ENCODE results near the gene OR2T29.
"Not testable (repeated sequence)": the region's sequence is repeated elsewhere in the genome, so short reads cannot be mapped to it uniquely, and the experiment has no call there.

The OR2T29 gene

GRCh38 chr1:248562672-248563071, at the start of gene OR2T29:
OR2T29 (minus strand) TSS chr1:248562772; CDS start chr1:248559491, 3,281 bp downstream.
- H3K9me3 ChIP-seq; H3K4me3 ChIP-seq; in situ Hi-C loops (cut with MboI; ENCODE audit: low sequenced_read_pairs); H3K36me3 ChIP-seq (replicated peaks); H3K4me1 ChIP-seq; H3K27me3 ChIP-seq (ENCODE audit: low read depth); DNase-seq (ENCODE audit: low spot score in 2 of 2): not testable (repeated sequence)

GRCh38 chr1:248611883-248612414, 49.4 kb upstream of the OR2T29 start:
- DNase-seq (ENCODE audit: low spot score in 2 of 2): no peak
- no peaks in the 10 kb centered on the region for H3K36me3 ChIP-seq (replicated peaks)
- in situ Hi-C loops (cut with MboI; ENCODE audit: low sequenced_read_pairs): no loop called here
- H3K9me3 ChIP-seq: no peaks in the 10 kb centered on the region
- H3K4me3 ChIP-seq: no peak overlapping the region
- no peaks in the 10 kb centered on the region for H3K27me3 ChIP-seq (ENCODE audit: low read depth)
- H3K4me1 ChIP-seq: no peaks in the 10 kb centered on the region

- Histone ChIP-seq H3K36me3 (replicated peaks) (no peaks in the 10 kb centered on the region), H3K4me3 (no peak overlapping the region), H3K4me1 (no peaks in the 10 kb centered on the region), H3K27me3 (ENCODE audit: low read depth) (no peaks in the 10 kb centered on the region), H3K9me3 (no peaks in the 10 kb centered on the region)
- in situ Hi-C loops (cut with MboI; ENCODE audit: low sequenced_read_pairs): no loop called here
- no peak for DNase-seq (ENCODE audit: low spot score in 2 of 2)
Observed at GRCh38 chr1:248610301-248610700, 47.7 kb upstream of the OR2T29 start.

- Histone ChIP-seq H3K36me3 (replicated peaks) (no peaks in the 10 kb centered on the region), H3K4me3 (no peak overlapping the region), H3K4me1 (no peaks in the 10 kb centered on the region), H3K9me3 (no peaks in the 10 kb centered on the region), H3K27me3 (ENCODE audit: low read depth) (no peaks in the 10 kb centered on the region)
- in situ Hi-C loops (cut with MboI; ENCODE audit: low sequenced_read_pairs): no loop called here
- DNase-seq (ENCODE audit: low spot score in 2 of 2): no peak
Observed at GRCh38 chr1:248599396-248599795, 36.8 kb upstream of the OR2T29 start.

GRCh38 chr1:248597589-248597988, 35.0 kb upstream of the OR2T29 start, which contains the start of gene OR2T10:
OR2T10 (minus strand) TSS chr1:248597700; CDS start chr1:248593768, 3,932 bp downstream.
- no peak for DNase-seq (ENCODE audit: low spot score in 2 of 2)
- in situ Hi-C loops (cut with MboI; ENCODE audit: low sequenced_read_pairs): no loop called here
- Histone ChIP-seq H3K36me3 (replicated peaks) (no peaks in the 10 kb centered on the region), H3K9me3 (no peaks in the 10 kb centered on the region), H3K27me3 (ENCODE audit: low read depth) (no peaks in the 10 kb centered on the region), H3K4me1 (no peaks in the 10 kb centered on the region), H3K4me3 (no peak within 1 kb of the TSS)

GRCh38 chr1:248596615-248597014, 34.0 kb upstream of the OR2T29 start:
- no peak overlapping the region for H3K4me3 ChIP-seq
- in situ Hi-C loops (cut with MboI; ENCODE audit: low sequenced_read_pairs): no loop called here
- no peak for DNase-seq (ENCODE audit: low spot score in 2 of 2)
- H3K36me3 ChIP-seq (replicated peaks): no peaks in the 10 kb centered on the region
- no peaks in the 10 kb centered on the region for H3K9me3 ChIP-seq
- H3K27me3 ChIP-seq (ENCODE audit: low read depth): no peaks in the 10 kb centered on the region
- no peaks in the 10 kb centered on the region for H3K4me1 ChIP-seq

GRCh38 chr1:248593226-248593625, 30.7 kb upstream of the OR2T29 start:
- no peaks in the 10 kb centered on the region for H3K36me3 ChIP-seq (replicated peaks)
- in situ Hi-C loops (cut with MboI; ENCODE audit: low sequenced_read_pairs): no loop called here
- DNase-seq (ENCODE audit: low spot score in 2 of 2): no peak
- H3K4me1 ChIP-seq: no peaks in the 10 kb centered on the region
- no peaks in the 10 kb centered on the region for H3K9me3 ChIP-seq
- H3K27me3 ChIP-seq (ENCODE audit: low read depth): no peaks in the 10 kb centered on the region
- H3K4me3 ChIP-seq: no peak overlapping the region

- Histone ChIP-seq H3K36me3 (replicated peaks) (no peaks in the 10 kb centered on the region), H3K9me3 (no peaks in the 10 kb centered on the region), H3K27me3 (ENCODE audit: low read depth) (no peaks in the 10 kb centered on the region), H3K4me3 (no peak overlapping the region), H3K4me1 (no peaks in the 10 kb centered on the region)
- DNase-seq (ENCODE audit: low spot score in 2 of 2): no peak
- in situ Hi-C loops (cut with MboI; ENCODE audit: low sequenced_read_pairs): no loop called here
Observed at GRCh38 chr1:248592655-248593054, 30.1 kb upstream of the OR2T29 start.

GRCh38 chr1:248590055-248590454, 27.5 kb upstream of the OR2T29 start:
- Histone ChIP-seq H3K36me3 (replicated peaks) (no peaks in the 10 kb centered on the region), H3K9me3 (no peaks in the 10 kb centered on the region), H3K27me3 (ENCODE audit: low read depth) (no peaks in the 10 kb centered on the region), H3K4me3 (no peak overlapping the region), H3K4me1 (no peaks in the 10 kb centered on the region)
- in situ Hi-C loops (cut with MboI; ENCODE audit: low sequenced_read_pairs): no loop called here
- DNase-seq (ENCODE audit: low spot score in 2 of 2): no peak

- Histone ChIP-seq H3K4me1 (no peaks in the 10 kb centered on the region), H3K4me3 (no peak overlapping the region), H3K27me3 (ENCODE audit: low read depth) (no peaks in the 10 kb centered on the region), H3K9me3 (no peaks in the 10 kb centered on the region), H3K36me3 (replicated peaks) (no peaks in the 10 kb centered on the region)
- no peak for DNase-seq (ENCODE audit: low spot score in 2 of 2)
- in situ Hi-C loops (cut with MboI; ENCODE audit: low sequenced_read_pairs): no loop called here
Observed at GRCh38 chr1:248589334-248589733, 26.8 kb upstream of the OR2T29 start.

GRCh38 chr1:248585266-248585665, 22.7 kb upstream of the OR2T29 start:
- Histone ChIP-seq H3K4me3 (no peak overlapping the region), H3K4me1 (no peaks in the 10 kb centered on the region), H3K27me3 (ENCODE audit: low read depth) (no peaks in the 10 kb centered on the region), H3K36me3 (replicated peaks) (no peaks in the 10 kb centered on the region), H3K9me3 (no peaks in the 10 kb centered on the region)
- in situ Hi-C loops (cut with MboI; ENCODE audit: low sequenced_read_pairs): no loop called here
- no peak for DNase-seq (ENCODE audit: low spot score in 2 of 2)

- Histone ChIP-seq H3K9me3 (no peaks in the 10 kb centered on the region), H3K36me3 (replicated peaks) (no peaks in the 10 kb centered on the region), H3K4me3 (no peak overlapping the region), H3K27me3 (ENCODE audit: low read depth) (no peaks in the 10 kb centered on the region), H3K4me1 (no peaks in the 10 kb centered on the region)
- in situ Hi-C loops (cut with MboI; ENCODE audit: low sequenced_read_pairs): no loop called here
- no peak for DNase-seq (ENCODE audit: low spot score in 2 of 2)
Observed at GRCh38 chr1:248576260-248576980, 13.8 kb upstream of the OR2T29 start.

- in situ Hi-C loops (cut with MboI; ENCODE audit: low sequenced_read_pairs): not testable (repeated sequence)
Observed at GRCh38 chr1:248574657-248575056, 12.1 kb upstream of the OR2T29 start, which contains the start of gene OR2T34. OR2T34 (minus strand) TSS chr1:248574757; CDS start chr1:248574757, 0 bp downstream.

GRCh38 chr1:248573856-248574255, 11.3 kb upstream of the OR2T29 start:
- in situ Hi-C loops (cut with MboI; ENCODE audit: low sequenced_read_pairs); H3K4me1 ChIP-seq; DNase-seq (ENCODE audit: low spot score in 2 of 2); H3K4me3 ChIP-seq; H3K9me3 ChIP-seq; H3K36me3 ChIP-seq (replicated peaks); H3K27me3 ChIP-seq (ENCODE audit: low read depth): not testable (repeated sequence)

More at GRCh38 chr1:248574657-248575056, 12.1 kb upstream of the OR2T29 start, which contains the start of gene OR2T34:
- not testable (repeated sequence) for H3K4me1 ChIP-seq; H3K9me3 ChIP-seq; DNase-seq (ENCODE audit: low spot score in 2 of 2); H3K4me3 ChIP-seq; H3K27me3 ChIP-seq (ENCODE audit: low read depth); H3K36me3 ChIP-seq (replicated peaks)
